Measurements from ENCODE around the gene CDH12. TPM values are rescaled to one million over a fixed set of nuclear protein-coding genes. Genes with fewer than 3 reads are reported as not detected.

The CDH12 gene
- total and polyA plus RNA-seq, 10 of the 15 experiments (the other 5 are each of a cell fraction or from before 2014, with no cell fraction given), result 0.03 to 0.16 TPM; not detected in 8

- no peak for DNase-seq (ENCODE audit: low read depth, low spot score)
- no peaks in the 10 kb centered on the region for H4K20me1 ChIP-seq (ENCODE audit: control insufficient read depth, insufficient read depth)
- no TSS peak for BruUV-seq (replicated peaks)
- no peak for FAIRE-seq
- ChIA-PET CTCF (no interaction called here), POLR2A (no interaction called here), SMC1A (ENCODE audit: uncharacterized antibody, unreplicated experiment) (interaction anchor here (1.2 kb wide), 1 partner anchor 12 kb away, joined by 3 read pairs; no protein-coding TSS in a partner anchor), RAD21 (ENCODE audit: unreplicated experiment) (no interaction called here)
- WGBS (ENCODE audit: insufficient coverage, insufficient replicate concordance, low lambda C conversion rate, missing lambda C conversion rate), result 7% methylated on average over 1 of the region's 1 CpG
- H3K27ac ChIP-seq (ENCODE audit: control insufficient read depth, insufficient read depth), result no peak overlapping the region
- intact Hi-C loops (cut with micrococcal nuclease; ENCODE audit: unreplicated experiment) (no loop called here), in situ Hi-C loops (cut with MboI) (no loop called here)
- H3K27me3 ChIP-seq (replicated peaks in 1 of 2; ENCODE audit: control insufficient read depth in 2 of 2, insufficient read depth in 2 of 2, low read length in 1 of 2), result no peaks in the 10 kb centered on the region
- H3K36me3 ChIP-seq (ENCODE audit: control insufficient read depth in 2 of 2, insufficient read depth in 2 of 2, low read length in 1 of 2), result no peaks in the 10 kb centered on the region
- H3K79me2 ChIP-seq (ENCODE audit: control insufficient read depth, insufficient read depth, low read length), result no peaks in the 10 kb centered on the region
- no peak for ATAC-seq
- TF ChIP-seq ZBTB11 (CRISPR knock-in tag; IDR thresholded peaks at IDR 0.05), result no peak
- TF ChIP-seq MTA2 (IDR thresholded peaks at IDR 0.05; ENCODE audit: low read depth), result no peak
- no peaks in the 10 kb centered on the region for H3K4me1 ChIP-seq (ENCODE audit: control insufficient read depth, insufficient read depth, low read length)
- H3K9ac ChIP-seq (ENCODE audit: control insufficient read depth, insufficient read depth, low read length), result no peak overlapping the region
- no peak overlapping the region for H3K4me3 ChIP-seq
- no peak overlapping the region for H3K4me2 ChIP-seq (ENCODE audit: control insufficient read depth, insufficient read depth)
- no peak overlapping the region for H2AFZ ChIP-seq (ENCODE audit: control insufficient read depth, low read depth, low read length)
- no peaks in the 10 kb centered on the region for H3K9me3 ChIP-seq (replicated peaks; ENCODE audit: control insufficient read depth, insufficient read depth, low read length)
Measured at GRCh38 chr5:22238047-22238446, 615.1 kb downstream of the CDH12 start.

- ChIA-PET CTCF (no interaction called here), SMC1A (ENCODE audit: uncharacterized antibody, unreplicated experiment) (interaction anchor here (1.4 kb wide), 1 partner anchor 12 kb away, joined by 3 read pairs; no protein-coding TSS in a partner anchor), POLR2A (no interaction called here), RAD21 (ENCODE audit: unreplicated experiment) (no interaction called here)
- H2AFZ ChIP-seq (ENCODE audit: control insufficient read depth, low read depth, low read length), result no peak overlapping the region
- DNase-seq (ENCODE audit: low read depth, low spot score) (no peak), FAIRE-seq (no peak), ATAC-seq (no peak)
- no peak overlapping the region for H3K4me2 ChIP-seq (ENCODE audit: control insufficient read depth, insufficient read depth)
- WGBS (ENCODE audit: insufficient coverage, insufficient replicate concordance, low lambda C conversion rate, missing lambda C conversion rate), result 23% methylated on average over 2 of the region's 2 CpGs
- no peaks in the 10 kb centered on the region for H3K9me3 ChIP-seq (replicated peaks; ENCODE audit: control insufficient read depth, insufficient read depth, low read length)
- no peak overlapping the region for H3K4me3 ChIP-seq
- no peak overlapping the region for H3K27ac ChIP-seq (ENCODE audit: control insufficient read depth, insufficient read depth)
- in situ Hi-C loops (cut with MboI), result no loop called here
- no peaks in the 10 kb centered on the region for H3K36me3 ChIP-seq (ENCODE audit: control insufficient read depth in 2 of 2, insufficient read depth in 2 of 2, low read length in 1 of 2)
- no peaks in the 10 kb centered on the region for H3K79me2 ChIP-seq (ENCODE audit: control insufficient read depth, insufficient read depth, low read length)
- no peaks in the 10 kb centered on the region for H4K20me1 ChIP-seq (ENCODE audit: control insufficient read depth, insufficient read depth)
- no TSS peak for BruUV-seq (replicated peaks)
- H3K27me3 ChIP-seq (replicated peaks in 1 of 2; ENCODE audit: control insufficient read depth in 2 of 2, insufficient read depth in 2 of 2, low read length in 1 of 2), result no peaks in the 10 kb centered on the region
- intact Hi-C loops (cut with micrococcal nuclease; ENCODE audit: unreplicated experiment), result loop anchor here (10.0 kb wide), 1 partner anchor 412 kb away; no protein-coding TSS in a partner anchor
- H3K4me1 ChIP-seq (ENCODE audit: control insufficient read depth, insufficient read depth, low read length), result no peaks in the 10 kb centered on the region
- no peak overlapping the region for H3K9ac ChIP-seq (ENCODE audit: control insufficient read depth, insufficient read depth, low read length)
- TF ChIP-seq STAT3 (IDR thresholded peaks at IDR 0.05; ENCODE audit: low read depth, low read length) (no peak), GATAD2B (conservative IDR thresholded peaks at IDR 0.05; ENCODE audit: low read depth) (no peak), CBX5 (IDR thresholded peaks at IDR 0.05; ENCODE audit: low read depth) (no peak), ELK1 (IDR thresholded peaks at IDR 0.05; ENCODE audit: low read depth, low read length) (no peak), NBN (IDR thresholded peaks at IDR 0.05) (no peak), KDM1A (IDR thresholded peaks at IDR 0.05; ENCODE audit: borderline replicate concordance) (no peak), NR2C2 (IDR thresholded peaks at IDR 0.05; ENCODE audit: borderline replicate concordance, control insufficient read depth, insufficient read length, low read depth) (no peak), BACH1 (IDR thresholded peaks at IDR 0.05; ENCODE audit: borderline replicate concordance) (no peak), USF1 (IDR thresholded peaks at IDR 0.05; ENCODE audit: borderline replicate concordance, extremely low read length, insufficient read depth, low read depth, low read length) (no peak), JUND (IDR thresholded peaks at IDR 0.05; ENCODE audit: low read depth, low read length) (no peak), ZZZ3 (IDR thresholded peaks at IDR 0.05; ENCODE audit: control insufficient read depth, insufficient read length, low read depth) (no peak), SRF (IDR thresholded peaks at IDR 0.05; ENCODE audit: low read depth in 2 of 2, low read length in 2 of 2) (no peak)
Measured at GRCh38 chr5:22226423-22226822, 626.7 kb downstream of the CDH12 start.

Measured in GM12878 (cell line).